ENCODE results near the gene ABCG5. TPM values are rescaled to one million over a fixed set of nuclear protein-coding genes. Genes with fewer than 3 reads are reported as not detected.

The ABCG5 gene
- total and polyA plus RNA-seq, 12 donors: 0.03 to 0.69 (median 0.20) TPM; not detected in 4

GRCh38 chr2:43774617-43775016 is 64.0 kb downstream of the ABCG5 start:
- Histone ChIP-seq H3K27ac (peak overlapping the region; percentile 55 to 94 (median 90)), H3K4me1 (replicated peaks in 1 of 2) (peaks cover 4 to 9% of the 10 kb centered on the region in 2 donors), H3K36me3 (replicated peaks in 1 of 2) (no peaks in the 10 kb centered on the region), H3K27me3 (no peaks in the 10 kb centered on the region), H3K4me3 (peak overlapping the region in 3 of 4 donors; percentile 46 to 73 (median 66)), H3K9me3 (replicated peaks in 1 of 3) (no peaks in the 10 kb centered on the region)
- intact Hi-C loops (cut with DNase I): loop anchor here in 1 of 2 donors (10.0 kb wide), 1 partner anchor 140 kb away; the partner anchor contains the start of gene PLEKHH2
- DNase-seq: no peak
- 17 to 26% (median 22%) methylated on average over 7 of the region's 7 CpGs for WGBS, 4 donors
- no peak for TF ChIP-seq POLR2A (IDR thresholded peaks at IDR 0.05)
- TF ChIP-seq, protein P1, sequence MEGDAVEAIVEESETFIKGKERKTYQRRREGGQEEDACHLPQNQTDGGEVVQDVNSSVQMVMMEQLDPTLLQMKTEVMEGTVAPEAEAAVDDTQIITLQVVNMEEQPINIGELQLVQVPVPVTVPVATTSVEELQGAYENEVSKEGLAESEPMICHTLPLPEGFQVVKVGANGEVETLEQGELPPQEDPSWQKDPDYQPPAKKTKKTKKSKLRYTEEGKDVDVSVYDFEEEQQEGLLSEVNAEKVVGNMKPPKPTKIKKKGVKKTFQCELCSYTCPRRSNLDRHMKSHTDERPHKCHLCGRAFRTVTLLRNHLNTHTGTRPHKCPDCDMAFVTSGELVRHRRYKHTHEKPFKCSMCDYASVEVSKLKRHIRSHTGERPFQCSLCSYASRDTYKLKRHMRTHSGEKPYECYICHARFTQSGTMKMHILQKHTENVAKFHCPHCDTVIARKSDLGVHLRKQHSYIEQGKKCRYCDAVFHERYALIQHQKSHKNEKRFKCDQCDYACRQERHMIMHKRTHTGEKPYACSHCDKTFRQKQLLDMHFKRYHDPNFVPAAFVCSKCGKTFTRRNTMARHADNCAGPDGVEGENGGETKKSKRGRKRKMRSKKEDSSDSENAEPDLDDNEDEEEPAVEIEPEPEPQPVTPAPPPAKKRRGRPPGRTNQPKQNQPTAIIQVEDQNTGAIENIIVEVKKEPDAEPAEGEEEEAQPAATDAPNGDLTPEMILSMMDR (IDR thresholded peaks at IDR 0.05): no peak

GRCh38 chr2:43773876-43774613 is 64.6 kb downstream of the ABCG5 start, which contains the start of gene DYNC2LI1:
Gene DYNC2LI1, plus strand, starts transcription at chr2:43774039. Its CDS starts 100 bp downstream, at chr2:43774139.
- 0 to 1% (median 0%) methylated on average over 29 to 31 of the region's 31 CpGs for WGBS, 4 donors
- peak; percentile 32 to 82 for TF ChIP-seq POLR2A (IDR thresholded peaks at IDR 0.05)
- TF ChIP-seq, protein P1 (IDR thresholded peaks at IDR 0.05): peak in 1 of 6 experiments; percentile 5
- Histone ChIP-seq H3K4me1 (replicated peaks in 1 of 2) (peaks cover 4 to 9% of the 10 kb centered on the region in 2 donors), H3K36me3 (replicated peaks in 1 of 2) (no peaks in the 10 kb centered on the region), H3K4me3 (peak within 1 kb of the TSS in 3 of 4 donors; percentile 46 to 73 (median 66)), H3K9me3 (replicated peaks in 1 of 3) (no peaks in the 10 kb centered on the region), H3K27me3 (no peaks in the 10 kb centered on the region), H3K27ac (peak within 1 kb of the TSS; percentile 55 to 94 (median 90))
- peak; percentile 93 to 97 (median 94) for DNase-seq
- intact Hi-C loops (cut with DNase I): loop anchor here in 1 of 2 donors (10.0 kb wide), 1 partner anchor 139 kb away; the partner anchor contains the start of gene PLEKHH2

DNA sequence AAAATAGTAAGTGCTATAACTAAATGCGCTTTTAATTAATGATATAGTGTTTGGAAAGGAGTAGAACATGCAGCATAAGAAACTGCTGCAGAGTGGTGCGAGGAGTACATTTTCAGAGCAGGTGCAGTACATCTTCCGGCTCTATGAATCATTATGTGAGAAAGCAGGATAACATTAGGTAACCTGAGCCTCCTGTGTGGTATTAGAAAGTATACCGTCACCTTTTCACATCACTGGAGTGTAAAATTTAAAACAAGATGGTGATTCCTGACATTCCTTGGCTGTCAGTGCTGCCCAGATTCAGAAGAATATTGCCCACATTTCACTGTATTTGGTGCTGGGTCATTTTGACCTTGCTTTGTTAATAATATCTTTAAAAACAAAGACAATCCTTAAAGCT is 72.6 kb downstream of the ABCG5 start:
- DNase-seq: no peak
- 82 to 97% (median 92%) methylated on average over 4 of the region's 4 CpGs for WGBS, 4 donors
- TF ChIP-seq, protein P1 (IDR thresholded peaks at IDR 0.05): no peak
- no peak for TF ChIP-seq POLR2A (IDR thresholded peaks at IDR 0.05)
- Histone ChIP-seq H3K27me3 (no peaks in the 10 kb centered on the region), H3K27ac (no peak overlapping the region), H3K4me1 (replicated peaks in 1 of 2) (no peaks in the 10 kb centered on the region), H3K36me3 (replicated peaks in 1 of 2) (no peaks in the 10 kb centered on the region), H3K9me3 (replicated peaks in 1 of 3) (no peaks in the 10 kb centered on the region), H3K4me3 (no peak overlapping the region)
- intact Hi-C loops (cut with DNase I): no loop called here

DNA sequence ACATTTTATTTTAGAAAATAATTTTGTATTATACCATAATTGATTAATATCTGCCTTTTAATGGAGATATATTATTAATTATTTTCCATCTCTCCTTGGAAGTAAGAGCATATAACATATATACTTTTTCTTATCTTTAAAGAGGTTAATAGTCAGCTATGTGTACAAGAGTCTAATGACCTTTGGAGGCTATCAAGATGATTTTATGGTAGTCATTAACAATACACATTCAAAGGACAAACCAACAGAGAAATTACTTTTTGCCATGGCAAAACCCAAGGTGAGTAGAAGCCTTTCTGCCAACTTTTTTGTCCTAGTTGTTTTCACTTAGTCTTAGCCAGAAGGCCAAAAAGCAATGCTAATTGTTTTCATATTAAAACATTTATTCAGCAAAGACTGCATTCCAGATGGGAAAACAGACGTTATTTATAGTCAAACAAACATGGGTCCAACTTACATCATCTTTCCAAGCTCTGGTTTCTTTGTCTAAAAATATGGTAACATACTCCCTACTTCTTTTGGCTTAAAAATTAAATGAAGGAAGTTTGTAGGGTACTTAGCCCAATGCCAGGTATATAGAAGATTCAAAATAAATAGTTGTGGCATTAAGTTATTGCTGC is 74.4 kb downstream of the ABCG5 start:
- WGBS, 4 donors: 26 to 34% (median 32%) methylated on average over 1 of the region's 1 CpG
- H3K9me3 ChIP-seq (replicated peaks in 1 of 3): no peaks in the 10 kb centered on the region
- intact Hi-C loops (cut with DNase I): no loop called here
- no peak overlapping the region for H3K4me3 ChIP-seq
- no peaks in the 10 kb centered on the region for H3K36me3 ChIP-seq (replicated peaks in 1 of 2)
- DNase-seq: no peak
- TF ChIP-seq, protein P1 (IDR thresholded peaks at IDR 0.05): no peak
- no peak for TF ChIP-seq POLR2A (IDR thresholded peaks at IDR 0.05)
- H3K27ac ChIP-seq: no peak overlapping the region
- H3K4me1 ChIP-seq (replicated peaks in 1 of 2): no peaks in the 10 kb centered on the region
- H3K27me3 ChIP-seq: no peaks in the 10 kb centered on the region

Data from adrenal gland (tissue), 12 donors.